Bronchial epithelial cell (primary cell): ENCODE measurements around the gene FUT8. TPM values are rescaled to one million over a fixed set of nuclear protein-coding genes. Genes with fewer than 3 reads are reported as not detected.

Source experiments
- DNase-seq: peaks from one replicate; pipeline ENCODE4 v3.0.0-alpha.2; 2010; ENCODE audit warnings: low read depth
- FAIRE-seq: peaks from 2 replicates; lab custom pipeline; 2011; peaks lifted over from hg19 to GRCh38; lab: Jason Lieb, UNC
- H3K27me3 ChIP-seq: 2 replicates; pipeline ENCODE4 v1.5.1; 2011; ENCODE audit warnings: low read length; ENCODE audit not compliant: control insufficient read depth, insufficient read depth
- H3K36me3 ChIP-seq: 2 replicates; pipeline ENCODE4 v1.5.1; 2011; ENCODE audit warnings: low read length; ENCODE audit not compliant: control insufficient read depth, insufficient read depth
- H3K4me3 ChIP-seq: 2 replicates; pipeline ENCODE4 v1.5.1; 2011; ENCODE audit warnings: mild to moderate bottlenecking, low read depth, low read length, control low read depth
- CTCF ChIP-seq: IDR thresholded peaks from 2 replicates; pipeline ENCODE4 v1.5.1; 2011; ENCODE audit warnings: mild to moderate bottlenecking, moderate library complexity, low read length, control low read depth, inconsistent platforms; ENCODE audit not compliant: insufficient read depth, severe bottlenecking
- total RNA-seq: library from RNA; depleted of rRNA; stranded (reverse); fragments of >200 nt; gene quantifications from 2 replicates; pipeline ENCODE4 v1.2.1, GENCODE V29; 2014

The FUT8 gene
- total RNA-seq, 1 donor from 2014 or later, result 16.3 TPM

DNA sequence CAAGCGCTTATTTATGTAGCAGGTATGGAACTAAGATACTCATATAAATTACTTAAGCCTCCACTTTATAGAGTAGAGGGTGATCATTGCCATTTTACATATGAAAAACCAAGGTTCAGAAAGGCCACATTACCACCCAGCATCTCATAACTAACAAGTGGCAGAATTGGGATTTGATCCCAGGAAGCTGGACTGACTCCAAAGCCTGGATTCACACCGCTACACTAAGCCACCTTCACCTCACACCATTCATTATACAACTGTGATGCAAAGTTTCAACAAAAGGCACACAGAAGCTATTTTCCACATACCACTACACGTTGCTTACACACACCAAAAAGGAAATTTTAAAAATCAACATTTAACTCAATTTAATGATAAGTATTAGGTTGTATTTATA is 370.6 kb downstream of the FUT8 start:
- TF ChIP-seq CTCF, result no peak
- FAIRE-seq, result no peak
- Histone ChIP-seq H3K27me3 (peaks cover 2% of the 10 kb centered on the region), H3K4me3 (no peak overlapping the region), H3K36me3 (no peaks in the 10 kb centered on the region)
- no peak for DNase-seq

DNA sequence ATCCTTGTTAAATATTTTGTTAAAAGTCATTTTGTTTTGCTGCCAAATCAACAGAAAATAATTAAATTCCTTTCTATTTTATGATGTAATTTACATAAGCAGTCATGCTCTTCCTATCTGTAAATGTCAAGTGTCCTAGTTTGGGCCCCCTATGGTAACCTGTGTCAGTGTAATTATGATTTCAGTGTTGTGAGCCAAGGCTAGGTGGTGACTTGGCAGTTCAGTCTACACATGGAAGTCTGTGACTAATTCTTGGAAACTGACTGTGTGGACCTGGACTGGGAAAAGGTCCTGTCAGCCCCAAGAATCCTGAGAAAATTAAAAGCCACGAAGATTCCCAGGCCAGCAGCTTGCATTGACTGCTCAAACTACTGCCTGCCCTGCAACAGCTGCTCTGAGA is 371.0 kb downstream of the FUT8 start:
- Histone ChIP-seq H3K36me3 (no peaks in the 10 kb centered on the region), H3K27me3 (peaks cover 2% of the 10 kb centered on the region), H3K4me3 (no peak overlapping the region)
- peak; percentile 6 for DNase-seq
- FAIRE-seq, result no peak
- no peak for TF ChIP-seq CTCF

- Histone ChIP-seq H3K36me3 (no peaks in the 10 kb centered on the region), H3K27me3 (peaks cover 2% of the 10 kb centered on the region), H3K4me3 (no peak overlapping the region)
- FAIRE-seq (no peak), DNase-seq (no peak)
- TF ChIP-seq CTCF, result no peak
These were observed 372.0 kb downstream of the FUT8 start for GRCh38 chr14:65784574-65784973.

GRCh38 chr14:65787461-65787860 is 374.9 kb downstream of the FUT8 start:
- Histone ChIP-seq H3K36me3 (no peaks in the 10 kb centered on the region), H3K4me3 (no peak overlapping the region), H3K27me3 (peaks cover 2% of the 10 kb centered on the region)
- DNase-seq (no peak), FAIRE-seq (no peak)
- TF ChIP-seq CTCF, result no peak

DNA sequence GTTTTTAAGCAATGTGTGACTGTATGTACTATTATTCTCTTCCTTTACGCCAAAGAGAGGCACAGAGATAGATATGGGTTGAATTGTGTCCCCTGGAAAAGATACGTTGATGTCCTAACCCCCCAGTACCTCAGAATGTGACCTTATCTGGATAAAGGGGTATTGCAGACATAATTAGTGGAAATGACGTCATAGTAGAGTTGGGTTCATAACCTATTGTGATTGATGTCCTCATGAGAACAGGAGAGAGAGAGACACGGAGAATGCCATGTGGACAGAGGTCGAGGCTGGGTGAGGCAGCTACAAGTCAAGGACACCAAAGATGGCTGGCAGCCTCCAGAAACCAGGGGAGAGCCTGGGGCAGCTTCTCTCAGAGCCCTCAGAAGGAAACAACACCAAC is 376.3 kb downstream of the FUT8 start:
- peaks cover 2% of the 10 kb centered on the region for H3K27me3 ChIP-seq
- no peak for TF ChIP-seq CTCF
- H3K36me3 ChIP-seq, result no peaks in the 10 kb centered on the region
- no peak overlapping the region for H3K4me3 ChIP-seq
- DNase-seq, result no peak
- FAIRE-seq, result no peak

DNA sequence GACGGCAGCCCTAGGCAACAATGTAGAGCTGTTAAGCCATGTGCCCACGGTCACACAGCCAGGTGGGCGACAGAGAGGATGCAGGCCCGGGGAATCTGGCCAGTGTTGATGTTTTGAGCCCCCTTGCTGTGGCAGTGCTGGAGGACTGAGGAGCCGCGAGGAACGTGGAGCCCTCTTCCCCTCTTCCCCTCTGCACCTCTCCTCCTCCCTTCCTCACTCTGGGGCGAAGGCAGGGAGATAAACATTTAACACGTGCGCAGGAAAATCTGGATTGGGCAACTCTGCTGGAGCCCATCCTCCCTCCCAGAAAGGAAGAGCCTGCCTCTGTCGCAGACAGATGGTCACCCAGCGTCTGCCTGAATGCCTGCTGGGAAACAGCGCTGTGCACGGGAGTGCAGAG is 376.8 kb downstream of the FUT8 start:
- H3K4me3 ChIP-seq, result no peak overlapping the region
- DNase-seq, result no peak
- H3K27me3 ChIP-seq, result peaks cover 2% of the 10 kb centered on the region
- TF ChIP-seq CTCF, result no peak
- FAIRE-seq, result no peak
- H3K36me3 ChIP-seq, result no peaks in the 10 kb centered on the region
